GM04504 (cell line): ENCODE data around the gene PAF1.

Experiments used
- DNase-seq: peaks from one replicate; pipeline ENCODE4 v3.0.0-alpha.2; 2012; ENCODE audit warnings: low read depth

Gene PAF1

GRCh38 chr19:39390751-39391437, at the start of gene PAF1, which contains the start of gene MED29:
PAF1 (minus strand) TSS chr19:39391106; CDS start chr19:39390864, 242 bp downstream.
MED29 (plus strand) TSS chr19:39391378; CDS start chr19:39391423, 45 bp downstream.
- DNase-seq: peak; percentile 100

GRCh38 chr19:39438270-39438934, 47.5 kb upstream of the PAF1 start:
- no peak for DNase-seq

GRCh38 chr19:39436350-39436716, 45.4 kb upstream of the PAF1 start:
- no peak for DNase-seq

DNA sequence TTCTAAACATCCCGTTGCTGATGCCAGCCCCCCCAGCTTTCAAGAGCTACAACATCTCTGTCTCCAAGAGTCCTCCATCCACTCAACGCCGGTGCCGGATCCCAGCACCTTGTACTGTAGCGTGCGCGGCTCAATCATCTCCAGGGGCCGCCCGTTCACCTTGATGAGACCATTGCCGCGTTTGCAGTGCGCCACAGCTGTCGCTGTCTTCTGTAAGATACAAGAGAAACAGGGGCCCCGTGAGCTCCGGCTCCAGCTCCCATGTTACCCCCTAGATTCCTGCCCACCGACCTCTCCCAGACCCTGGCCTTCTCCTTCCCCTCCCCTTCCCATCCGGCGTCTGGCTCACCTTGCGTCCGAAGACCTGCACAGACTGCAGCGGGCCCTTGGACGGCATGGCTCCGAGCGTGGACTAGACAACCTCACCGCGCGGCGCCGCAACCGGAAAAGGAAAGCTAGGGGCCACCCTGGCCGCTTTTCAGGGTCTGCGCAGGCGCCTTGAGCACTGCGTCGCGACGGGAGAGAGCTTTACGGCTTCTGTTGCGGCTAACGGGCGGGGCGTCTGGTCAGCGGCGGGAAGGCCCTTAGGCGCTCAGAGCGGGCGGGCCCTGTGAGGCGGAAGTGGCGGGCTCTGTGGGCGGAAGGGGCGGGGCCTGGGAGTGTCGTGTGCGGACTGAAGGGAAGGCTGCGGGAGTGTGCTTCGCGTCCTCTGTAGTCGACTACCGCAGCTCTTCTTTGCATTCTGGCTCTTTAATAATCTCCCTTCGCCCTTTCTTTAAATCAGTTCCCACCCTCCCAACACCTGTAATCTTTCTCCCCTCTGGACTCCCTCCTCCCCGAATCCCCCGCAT, 44.8 kb upstream of the PAF1 start, which contains the start of gene RPS16:
Gene RPS16, minus strand, starts transcription at position 451 of the 851 bp plus-strand sequence. Its CDS starts 54 bp downstream, at position 397.
- peak; percentile 92 for DNase-seq

GRCh38 chr19:39434123-39435076, 43.5 kb upstream of the PAF1 start:
- no peak for DNase-seq

DNA sequence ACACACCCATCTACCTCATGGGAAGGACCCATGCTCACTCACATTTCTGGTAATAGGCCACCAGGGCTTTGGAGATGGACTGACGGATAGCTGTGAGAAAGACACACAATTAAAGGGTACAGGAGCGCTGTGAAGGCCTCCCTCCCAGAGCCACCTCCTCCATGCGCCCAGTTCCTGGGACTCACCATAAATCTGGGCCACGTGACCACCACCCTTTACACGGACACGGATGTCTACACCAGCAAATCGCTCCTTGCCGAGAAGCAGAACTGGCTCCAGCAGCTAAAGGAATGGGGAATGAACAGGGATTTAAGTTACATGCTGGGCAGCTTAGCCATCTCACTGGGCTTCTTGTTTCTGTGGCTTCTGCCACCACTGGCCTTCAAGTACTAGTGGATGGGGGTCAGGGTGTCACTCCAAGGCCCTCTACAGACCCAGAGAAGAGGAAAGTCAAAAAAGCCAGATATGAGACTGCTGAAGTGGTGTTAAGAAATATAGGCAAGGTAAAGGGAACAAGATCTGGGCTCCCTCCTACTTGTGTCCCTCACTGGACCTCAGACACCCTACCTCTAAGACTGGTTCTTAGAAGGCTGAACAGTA, 42.7 kb upstream of the PAF1 start:
- no peak for DNase-seq

- no peak for DNase-seq
Measured at GRCh38 chr19:39432677-39433025, 41.7 kb upstream of the PAF1 start.

GRCh38 chr19:39430675-39431593, 40.0 kb upstream of the PAF1 start:
- no peak for DNase-seq

DNA sequence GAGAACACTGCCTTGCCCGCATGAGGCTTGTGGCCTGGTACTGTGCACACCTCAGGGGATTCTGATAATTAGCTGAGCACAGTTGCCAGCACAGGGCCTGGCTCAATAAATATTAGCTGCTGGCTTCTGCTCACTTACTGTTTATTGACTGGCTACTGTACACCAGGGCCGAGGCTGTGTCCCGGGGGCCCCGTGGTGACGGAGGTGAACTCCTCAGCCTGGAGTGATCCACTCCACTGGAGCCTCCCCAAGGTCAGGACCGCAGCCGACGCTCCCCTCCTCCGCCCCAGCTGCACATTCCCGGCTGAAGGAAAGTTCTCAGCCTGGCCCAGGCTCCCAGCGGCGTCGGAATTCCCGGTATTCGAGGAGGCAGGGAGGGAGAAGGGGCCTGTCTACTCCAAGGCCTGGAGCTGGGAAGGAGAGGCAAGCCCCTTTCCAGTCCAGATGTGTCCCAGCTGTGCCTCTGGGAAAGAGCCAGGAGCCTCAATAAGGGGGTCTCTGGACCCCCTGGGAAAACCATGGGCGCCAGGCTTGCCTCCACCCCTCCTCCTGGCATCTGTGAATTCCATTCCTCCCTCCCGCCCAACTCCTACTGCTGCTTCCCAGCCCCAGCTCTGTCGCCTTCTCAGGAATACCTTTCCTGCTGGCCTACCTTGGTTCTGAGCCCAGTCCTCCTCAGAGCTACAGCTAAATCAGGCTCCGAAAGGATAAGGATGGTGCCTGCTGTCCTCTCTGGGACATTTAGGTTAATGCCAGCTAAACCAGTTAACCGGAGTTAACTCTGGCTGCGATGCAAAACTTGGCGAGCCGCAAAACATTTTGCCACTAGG, 37.6 kb upstream of the PAF1 start:
- DNase-seq: peak; percentile 78

DNA sequence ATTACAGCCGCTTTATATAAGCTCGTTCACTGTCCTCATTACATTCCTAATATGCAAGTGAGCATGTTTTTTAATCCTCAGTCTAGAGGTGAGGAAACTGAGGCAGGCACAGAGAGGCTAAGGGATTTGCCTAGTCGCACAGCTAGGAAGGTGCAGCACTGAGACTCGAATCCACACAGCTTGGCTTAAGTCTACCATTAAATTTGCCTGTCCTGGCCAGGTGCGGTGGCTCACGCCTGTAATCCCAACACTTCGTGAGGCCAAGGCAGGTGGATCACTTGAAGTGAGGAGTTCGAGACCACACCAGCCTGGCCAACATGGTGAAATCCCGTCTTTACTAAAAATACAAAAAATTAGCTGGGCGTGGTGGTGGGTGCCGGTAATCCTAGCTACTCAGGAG, 36.8 kb upstream of the PAF1 start:
- no peak for DNase-seq

- DNase-seq: no peak
Measured at GRCh38 chr19:39426170-39426569, 35.3 kb upstream of the PAF1 start.

DNA sequence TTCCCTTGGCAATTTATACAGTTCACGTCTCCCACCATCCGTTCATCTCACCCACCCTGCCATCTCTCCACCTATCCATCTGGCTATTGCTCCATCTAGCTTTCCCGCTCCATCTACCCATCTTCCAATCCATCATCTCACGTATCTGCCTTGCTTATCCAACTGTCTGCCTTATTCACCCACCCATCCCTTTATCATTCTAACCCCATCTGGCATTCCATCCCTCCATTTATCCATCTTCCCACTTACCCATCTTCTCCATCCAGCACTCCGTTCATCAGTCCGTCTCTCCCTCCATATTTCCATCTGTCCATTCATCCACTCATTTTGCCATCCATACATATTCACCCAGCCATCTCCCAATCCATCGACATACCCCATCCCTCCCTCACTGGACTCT, 34.8 kb upstream of the PAF1 start:
- DNase-seq: no peak

GRCh38 chr19:39424934-39425333, 34.0 kb upstream of the PAF1 start:
- DNase-seq: no peak

GRCh38 chr19:39423258-39424086, 32.6 kb upstream of the PAF1 start:
- no peak for DNase-seq

- no peak for DNase-seq
Measured at GRCh38 chr19:39422020-39422419, 31.1 kb upstream of the PAF1 start.

DNA sequence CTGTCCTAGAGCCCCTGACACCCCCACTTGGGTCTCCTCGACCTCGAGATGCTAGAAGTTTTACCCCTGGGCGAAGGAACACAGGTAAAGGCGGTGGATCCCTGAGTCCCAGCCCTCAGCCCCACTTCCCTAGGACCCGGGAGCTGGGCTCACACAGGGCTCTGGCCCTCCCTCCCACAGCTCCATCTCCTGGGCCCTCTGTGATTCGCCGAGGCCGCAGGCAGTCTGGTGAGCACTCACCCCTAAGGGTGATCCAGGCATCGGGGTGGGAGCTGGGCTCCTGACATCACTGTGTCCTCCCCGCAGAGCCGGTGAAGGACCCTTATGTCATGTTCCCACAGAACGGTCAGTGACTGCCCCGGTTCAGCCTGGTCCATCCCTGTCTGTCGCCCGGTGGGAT, 29.9 kb upstream of the PAF1 start:
- DNase-seq: no peak

DNA sequence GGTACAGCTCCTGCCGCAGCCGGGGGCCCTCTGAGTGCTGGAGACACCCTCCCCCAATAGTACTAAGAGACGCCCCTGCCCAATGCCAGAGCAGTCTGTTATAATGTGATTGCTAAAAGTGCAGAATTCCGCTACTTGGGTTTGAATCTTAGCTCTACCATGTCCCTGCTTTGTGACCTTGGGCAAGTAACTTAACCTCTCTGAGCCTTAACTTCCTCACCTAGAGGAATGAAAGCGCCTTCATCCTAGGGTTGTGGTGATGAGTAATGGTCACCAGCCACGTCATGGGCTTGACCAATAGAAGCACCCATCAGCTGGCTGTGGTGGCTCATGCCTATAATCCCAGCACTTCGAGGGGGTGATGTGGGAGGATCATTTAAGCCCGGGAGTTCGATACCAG, 28.1 kb upstream of the PAF1 start:
- DNase-seq: no peak

DNA sequence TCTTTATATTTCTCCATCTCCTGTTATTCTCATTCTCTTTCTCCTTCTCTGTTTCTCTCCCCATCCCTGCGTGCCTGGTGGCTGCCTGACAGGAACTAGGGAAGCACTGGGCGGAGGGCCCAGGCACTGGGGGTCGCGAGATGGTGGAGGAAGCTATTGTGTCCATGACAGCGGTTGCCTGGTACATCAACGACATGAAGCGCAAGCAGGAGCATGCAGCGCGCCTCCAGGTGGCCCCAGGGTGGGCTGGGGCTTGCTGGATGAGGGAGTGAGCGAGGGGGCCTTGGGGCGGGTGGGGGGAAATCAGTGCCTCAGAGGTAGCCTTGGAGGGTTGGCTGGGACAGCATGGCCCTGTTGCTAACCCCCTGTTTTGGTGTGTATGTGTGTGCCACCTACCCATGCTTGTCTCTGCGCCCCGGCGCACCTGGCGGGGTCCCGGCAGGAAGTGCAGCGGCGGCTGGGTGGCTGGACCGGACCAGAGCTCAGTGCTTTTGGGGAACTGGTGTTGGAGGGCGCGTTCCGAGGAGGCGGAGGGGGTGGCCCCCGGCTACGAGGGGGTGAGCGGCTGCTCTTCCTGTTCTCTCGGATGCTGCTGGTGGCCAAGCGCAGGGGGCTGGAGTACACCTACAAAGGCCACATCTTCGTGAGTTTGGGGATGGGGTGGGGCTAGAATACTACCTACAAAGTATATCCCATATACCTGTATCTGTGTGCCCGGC, 26.7 kb upstream of the PAF1 start:
- DNase-seq: no peak
